CD4-positive, alpha-beta T cell treated with Interleukin-15 for 4 hours (primary cell): ENCODE measurements around the gene CASP3.

Source experiments
- DNase-seq: peaks from one replicate; pipeline ENCODE4 v3.0.0-alpha.2; 2020; ENCODE audit warnings: low spot score

Gene CASP3

DNA sequence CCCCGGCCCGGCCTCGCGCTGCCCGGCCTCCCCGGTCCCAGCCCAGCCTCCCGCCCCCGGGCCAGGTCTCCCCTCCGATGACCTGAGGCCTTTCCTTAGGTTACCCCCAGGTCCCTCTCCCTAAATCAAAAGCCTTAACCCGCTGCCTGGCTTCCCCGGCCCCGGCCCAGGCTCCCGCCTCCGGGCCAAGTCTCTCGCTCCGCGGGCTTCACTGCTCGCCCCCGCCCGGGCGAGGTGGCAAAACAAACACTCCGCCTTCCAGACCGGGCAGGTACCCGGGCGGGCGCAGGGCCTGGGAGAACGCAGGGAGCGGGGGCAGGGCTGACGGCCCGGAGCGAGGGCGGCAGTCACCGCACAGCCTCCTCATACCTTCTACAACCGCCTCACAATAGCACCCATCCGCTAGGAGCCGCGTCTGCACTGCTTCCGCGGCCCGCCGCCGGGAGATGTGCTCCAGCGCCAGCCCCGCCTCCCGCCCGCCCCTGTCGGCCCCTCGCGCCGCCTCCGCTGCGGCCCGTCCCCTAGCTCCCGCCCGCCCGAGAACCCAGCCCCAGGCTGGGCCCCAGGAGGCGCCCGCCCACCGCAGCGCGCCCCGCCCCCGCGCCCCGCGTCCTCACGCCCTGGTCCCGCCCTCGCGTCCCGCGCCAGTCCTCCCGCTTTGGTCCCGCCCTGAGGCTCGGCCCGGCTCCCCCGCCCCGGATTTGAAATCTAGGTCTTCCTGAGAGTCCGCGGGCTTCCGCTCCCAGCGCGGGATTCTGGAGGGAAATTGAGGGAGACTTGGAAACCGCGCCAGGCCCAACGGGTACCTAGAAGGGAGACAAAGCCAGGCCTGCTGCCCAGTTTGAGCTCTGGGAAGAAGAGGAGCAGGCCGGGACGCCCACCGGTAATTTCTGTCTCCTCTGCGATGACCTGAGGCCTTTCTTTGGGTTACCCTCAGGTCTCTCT, at the start of gene CASP3, which contains the start of gene PRIMPOL:
Gene CASP3 (minus strand): TSS at position 422 of the 945 bp plus-strand sequence. CDS start 10,994 bp downstream, outside the sequence.
Gene PRIMPOL (plus strand): TSS at position 713 of the 945 bp plus-strand sequence. CDS start 7,403 bp downstream, outside the sequence.
- DNase-seq, result peak; percentile 96

GRCh38 chr4:184697956-184698355, 48.7 kb upstream of the CASP3 start:
- no peak for DNase-seq

DNA sequence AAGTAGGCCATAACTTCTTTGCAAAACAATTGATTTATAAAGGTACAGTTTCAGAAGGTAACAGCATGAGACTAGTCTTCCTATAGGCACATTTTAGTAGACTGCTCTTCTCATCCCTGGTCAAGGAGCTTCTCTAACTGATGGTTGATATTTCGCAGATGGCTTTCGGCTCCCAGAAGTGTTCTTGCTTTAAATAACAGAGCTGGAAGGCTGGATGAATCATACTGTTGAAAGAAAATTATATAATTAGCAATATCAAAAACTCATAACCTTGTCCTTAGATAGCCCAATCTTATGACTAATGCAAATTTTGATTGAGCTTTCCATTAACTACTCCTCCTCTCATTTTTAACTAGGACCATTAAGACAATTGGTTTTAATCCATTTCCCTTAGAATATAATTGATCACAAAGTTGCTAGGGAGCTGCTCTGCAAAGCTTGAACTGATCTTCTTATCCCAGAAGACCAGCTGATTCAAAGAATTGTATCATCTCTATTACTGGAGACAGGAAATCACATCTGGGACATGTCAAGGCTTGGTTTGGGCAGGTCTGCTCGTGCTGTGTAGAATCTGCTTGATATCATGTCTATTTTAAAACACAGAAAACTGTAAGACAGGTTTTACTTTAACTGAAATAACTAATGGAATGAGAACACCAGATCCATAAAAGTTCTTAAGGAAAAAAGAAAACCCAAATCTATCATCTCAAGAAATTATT, 46.1 kb upstream of the CASP3 start:
- no peak for DNase-seq

- DNase-seq, result no peak
Measured at GRCh38 chr4:184694412-184694956, 45.2 kb upstream of the CASP3 start.

DNA sequence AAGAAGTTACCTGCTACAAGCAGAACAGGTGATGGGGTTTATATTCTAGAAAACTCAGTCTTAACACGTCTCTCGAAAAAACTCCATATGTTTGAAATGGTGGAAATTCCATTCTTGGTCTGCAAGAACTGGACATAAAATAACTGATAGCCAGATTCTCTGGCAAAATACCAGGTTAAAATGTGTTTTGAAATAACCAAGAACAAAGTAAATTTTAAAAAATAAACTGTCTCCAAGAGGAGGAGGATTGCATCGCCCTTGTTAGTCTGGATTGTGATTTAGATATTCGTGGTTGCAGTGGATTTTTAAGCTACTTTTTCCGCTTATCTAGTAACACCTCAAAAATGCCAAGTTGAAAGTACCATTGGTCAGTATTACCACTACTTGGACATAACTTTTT, 43.8 kb upstream of the CASP3 start:
- no peak for DNase-seq

DNA sequence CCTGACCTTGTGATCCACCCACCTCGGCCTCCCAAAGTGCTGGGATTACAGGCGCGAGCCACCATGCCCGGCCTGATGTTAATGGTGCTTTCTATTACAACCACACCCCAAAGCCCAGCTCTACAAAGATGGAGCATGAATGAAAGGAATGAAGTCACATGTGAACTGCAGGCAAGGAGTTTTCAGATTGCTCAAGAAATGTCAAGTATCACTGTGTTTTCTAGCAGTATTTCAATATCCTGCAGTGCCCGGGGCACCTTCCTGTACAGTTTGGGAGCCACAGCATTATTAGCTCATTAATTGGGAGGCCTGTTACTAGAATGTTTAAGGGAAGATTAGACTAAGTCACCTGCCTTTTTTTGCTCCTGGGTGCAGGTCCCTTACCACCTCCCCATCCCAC, 40.4 kb upstream of the CASP3 start:
- no peak for DNase-seq

DNA sequence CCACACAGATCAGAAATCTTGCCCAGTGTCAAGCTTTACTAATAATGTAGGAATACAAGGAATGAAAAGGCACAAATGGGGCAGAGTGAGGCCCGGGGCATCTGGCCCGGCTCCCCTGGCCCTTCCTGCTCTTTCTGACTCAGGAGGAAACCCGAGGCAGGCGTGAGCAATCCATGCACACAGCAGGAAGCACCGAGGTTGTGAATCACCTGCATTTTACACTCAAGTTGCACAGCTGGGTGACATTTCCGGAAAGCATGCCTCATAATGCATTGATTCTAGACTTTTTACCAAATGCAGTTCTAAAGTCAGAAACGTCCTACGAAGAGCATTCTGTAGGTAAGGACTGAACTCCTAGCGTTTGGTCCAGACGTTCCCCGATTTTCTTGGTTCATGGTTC, 39.2 kb upstream of the CASP3 start:
- DNase-seq, result no peak

- DNase-seq, result no peak
Measured at GRCh38 chr4:184688005-184688404, 38.8 kb upstream of the CASP3 start.

DNA sequence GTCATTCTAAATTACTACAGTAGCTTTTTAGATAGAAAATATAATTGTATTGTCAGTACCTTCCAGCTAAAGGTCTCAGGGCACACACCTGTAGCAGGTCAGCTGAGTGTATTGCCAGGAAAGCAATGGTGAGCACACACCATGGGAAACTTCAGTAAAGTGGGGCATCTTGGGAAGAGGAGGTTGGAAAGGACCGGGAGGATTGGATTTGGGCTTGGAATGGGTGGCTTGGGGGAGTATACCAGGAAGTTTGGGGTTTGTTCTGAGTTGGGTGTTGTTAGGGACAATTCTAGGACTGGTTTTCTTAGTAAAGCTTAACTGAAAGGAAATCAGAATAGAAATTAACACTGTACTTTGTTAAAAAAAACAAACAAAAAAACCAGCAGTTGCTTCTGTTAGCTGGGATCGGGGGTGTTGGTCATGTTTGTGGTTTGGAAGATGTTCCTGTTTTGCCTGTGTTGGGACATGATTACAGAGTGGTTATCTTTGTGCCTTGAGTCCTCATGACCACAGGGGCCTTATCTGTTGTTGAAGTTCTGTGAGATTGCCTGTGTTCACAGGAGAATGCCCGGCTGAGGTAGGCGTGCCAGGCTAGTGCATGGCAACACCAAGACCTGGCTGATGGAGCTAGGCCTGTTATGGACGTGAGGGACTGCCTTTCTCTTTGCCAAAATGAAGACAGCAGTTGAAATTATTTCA, 35.4 kb upstream of the CASP3 start:
- no peak for DNase-seq

GRCh38 chr4:184681916-184682315, 32.7 kb upstream of the CASP3 start:
- DNase-seq, result no peak

GRCh38 chr4:184680698-184681097, 31.5 kb upstream of the CASP3 start:
- no peak for DNase-seq

DNA sequence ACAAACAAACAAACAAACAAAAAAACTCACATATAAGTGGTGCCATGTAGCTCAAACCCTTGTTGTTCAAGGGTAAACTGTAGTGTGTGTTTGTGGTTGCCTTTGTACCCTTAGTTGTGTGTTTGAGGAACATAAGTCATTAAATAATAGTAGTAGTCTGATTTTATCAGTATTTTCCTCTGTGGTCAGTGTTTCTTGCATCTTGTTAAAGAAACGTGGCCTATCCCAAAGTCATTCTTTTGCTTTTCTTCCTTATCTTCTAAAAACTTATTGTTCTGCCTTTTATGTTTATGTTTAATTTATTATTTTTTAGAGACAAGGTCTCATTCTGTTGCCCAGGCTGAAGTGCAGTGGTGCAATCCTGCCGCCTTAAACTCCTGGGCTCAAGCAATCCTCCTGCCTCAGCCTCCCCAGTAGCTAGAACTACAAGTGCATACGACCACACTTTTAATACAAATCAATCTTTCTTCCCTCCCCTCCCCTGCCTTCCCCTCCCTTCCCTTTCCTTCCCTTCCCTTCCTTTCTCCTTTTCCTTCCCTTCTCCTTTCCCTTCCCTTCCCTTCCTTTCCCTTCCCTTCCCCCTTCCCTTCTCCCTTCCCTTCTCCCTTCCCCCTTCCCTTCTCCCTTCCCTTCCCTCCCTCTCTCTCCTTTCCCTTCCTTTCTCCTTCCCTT, 26.7 kb upstream of the CASP3 start:
- DNase-seq, result no peak

- DNase-seq, result no peak
Measured at GRCh38 chr4:184675018-184675417, 25.8 kb upstream of the CASP3 start.

DNA sequence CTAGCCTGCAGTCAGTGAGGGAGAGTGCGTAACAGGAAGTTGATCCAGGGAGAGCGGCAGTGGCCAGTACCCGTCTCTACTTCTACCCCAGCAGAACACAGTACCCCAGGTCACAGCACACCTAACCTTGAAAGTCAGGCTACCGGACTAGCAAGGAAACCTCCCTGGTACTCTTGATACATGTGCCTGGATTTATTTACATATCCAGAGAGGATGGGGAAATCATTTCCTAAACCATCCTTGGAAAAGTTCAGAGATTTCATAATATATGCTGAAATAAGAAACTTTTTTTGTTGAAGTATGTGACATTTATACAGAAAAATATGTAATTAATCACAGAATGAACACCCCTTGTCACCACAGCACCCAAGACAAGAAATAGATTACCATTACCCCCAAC, 24.8 kb upstream of the CASP3 start:
- DNase-seq, result no peak

DNA sequence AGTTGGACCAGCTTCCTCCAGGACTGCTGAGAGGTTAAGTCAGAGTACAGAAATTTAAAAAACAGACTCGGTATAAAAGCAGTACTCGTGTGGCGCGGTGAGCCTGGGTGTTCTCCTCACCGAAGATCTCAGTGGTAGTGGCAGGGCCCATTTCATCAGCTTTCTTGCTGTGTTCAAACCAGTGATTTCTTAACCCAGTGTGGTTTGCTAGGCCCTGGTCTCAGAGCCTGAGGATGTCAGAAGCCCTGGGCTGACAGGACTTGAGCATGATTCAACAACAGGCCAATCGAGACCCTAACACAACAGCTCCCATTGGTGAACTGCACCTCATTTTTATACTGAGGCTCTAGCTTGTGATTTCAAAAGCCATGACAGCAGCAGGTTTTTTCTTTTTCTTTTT, 23.5 kb upstream of the CASP3 start:
- DNase-seq, result no peak

GRCh38 chr4:184671101-184671500, 21.9 kb upstream of the CASP3 start:
- DNase-seq, result no peak

- no peak for DNase-seq
Measured at GRCh38 chr4:184669251-184669650, 20.0 kb upstream of the CASP3 start.

GRCh38 chr4:184668511-184669114, 19.4 kb upstream of the CASP3 start:
- DNase-seq, result peak; percentile 37

DNA sequence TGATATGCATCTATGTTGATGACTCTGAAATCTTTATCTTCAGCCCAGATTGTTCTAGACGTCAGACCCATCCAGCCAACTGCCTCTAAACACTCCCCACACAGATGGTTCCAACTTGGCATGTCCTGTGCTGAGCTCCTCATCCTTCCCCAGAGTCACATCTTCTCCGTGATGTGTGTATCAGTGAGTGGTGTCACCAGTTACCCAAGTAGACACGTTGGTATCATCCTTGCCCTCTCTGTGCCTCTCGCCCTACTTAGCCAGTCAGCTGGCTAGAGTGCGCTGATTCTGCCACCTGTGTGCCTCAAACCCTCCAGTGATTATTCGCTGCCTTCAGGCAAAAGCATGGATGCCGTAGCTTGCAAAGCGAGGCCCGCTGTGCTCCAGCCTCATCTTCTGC, 18.8 kb upstream of the CASP3 start:
- DNase-seq, result no peak

DNA sequence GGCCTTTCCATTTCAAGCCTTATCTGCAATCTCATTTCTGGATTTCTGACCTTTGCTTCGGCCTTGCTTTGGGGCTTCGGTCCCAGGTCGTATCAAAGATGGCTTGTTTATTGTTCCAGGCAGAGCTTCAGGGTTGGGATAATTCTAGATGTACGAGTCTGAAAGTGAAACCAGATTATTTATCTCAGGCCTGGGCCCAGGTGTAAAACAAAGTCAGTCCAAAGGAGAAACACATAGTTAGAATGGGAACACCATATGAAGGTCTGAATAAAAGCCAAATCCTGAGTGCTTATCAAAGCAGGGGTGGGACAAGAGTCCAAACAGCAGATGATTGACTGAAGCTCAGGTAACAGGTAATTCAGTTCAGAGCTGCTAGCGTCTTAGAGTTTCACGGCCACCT, 17.4 kb upstream of the CASP3 start:
- no peak for DNase-seq
